ENCODE results near the gene DACT1.
"Not testable (repeated sequence)": the region's sequence is repeated elsewhere in the genome, so short reads cannot be mapped to it uniquely, and the experiment has no call there.

The DACT1 gene, protein sequence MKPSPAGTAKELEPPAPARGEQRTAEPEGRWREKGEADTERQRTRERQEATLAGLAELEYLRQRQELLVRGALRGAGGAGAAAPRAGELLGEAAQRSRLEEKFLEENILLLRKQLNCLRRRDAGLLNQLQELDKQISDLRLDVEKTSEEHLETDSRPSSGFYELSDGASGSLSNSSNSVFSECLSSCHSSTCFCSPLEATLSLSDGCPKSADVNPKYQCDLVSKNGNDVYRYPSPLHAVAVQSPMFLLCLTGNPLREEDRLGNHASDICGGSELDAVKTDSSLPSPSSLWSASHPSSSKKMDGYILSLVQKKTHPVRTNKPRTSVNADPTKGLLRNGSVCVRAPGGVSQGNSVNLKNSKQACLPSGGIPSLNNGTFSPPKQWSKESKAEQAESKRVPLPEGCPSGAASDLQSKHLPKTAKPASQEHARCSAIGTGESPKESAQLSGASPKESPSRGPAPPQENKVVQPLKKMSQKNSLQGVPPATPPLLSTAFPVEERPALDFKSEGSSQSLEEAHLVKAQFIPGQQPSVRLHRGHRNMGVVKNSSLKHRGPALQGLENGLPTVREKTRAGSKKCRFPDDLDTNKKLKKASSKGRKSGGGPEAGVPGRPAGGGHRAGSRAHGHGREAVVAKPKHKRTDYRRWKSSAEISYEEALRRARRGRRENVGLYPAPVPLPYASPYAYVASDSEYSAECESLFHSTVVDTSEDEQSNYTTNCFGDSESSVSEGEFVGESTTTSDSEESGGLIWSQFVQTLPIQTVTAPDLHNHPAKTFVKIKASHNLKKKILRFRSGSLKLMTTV

GRCh38 chr14:58637391-58638230 is at the start of gene DACT1:
Gene DACT1 (plus strand): TSS chr14:58637962. CDS start chr14:58638203, 241 bp downstream.
- peak; percentile 74 for DNase-seq

- DNase-seq: not testable (repeated sequence)
These were observed 49.4 kb upstream of the DACT1 start for GRCh38 chr14:58588321-58588720.

DNA sequence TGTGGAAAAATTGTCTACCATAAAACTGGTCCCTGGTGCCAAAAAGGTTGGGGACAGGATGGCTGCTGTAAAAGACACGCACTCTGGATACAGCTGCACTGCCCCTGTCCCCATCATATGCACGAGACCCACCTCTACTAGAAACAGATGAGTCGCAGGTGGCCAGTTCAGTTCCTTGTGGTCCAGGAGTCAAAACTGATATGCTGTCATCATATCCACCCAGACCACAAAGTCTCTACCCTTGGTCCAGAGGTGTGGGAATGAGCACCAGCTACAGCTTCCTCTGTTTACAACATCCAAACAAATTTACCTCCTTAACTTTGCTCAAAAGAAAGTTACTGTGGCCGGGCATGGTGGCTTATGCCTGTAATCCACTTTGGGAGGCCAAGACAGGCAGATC is 43.8 kb upstream of the DACT1 start:
- DNase-seq: no peak

- DNase-seq: no peak
These were observed 40.7 kb upstream of the DACT1 start for GRCh38 chr14:58597041-58597440.

- DNase-seq: no peak
These were observed 39.5 kb upstream of the DACT1 start for GRCh38 chr14:58598028-58598803.

GRCh38 chr14:58598804-58599525 is 38.8 kb upstream of the DACT1 start:
- DNase-seq: no peak

DNA sequence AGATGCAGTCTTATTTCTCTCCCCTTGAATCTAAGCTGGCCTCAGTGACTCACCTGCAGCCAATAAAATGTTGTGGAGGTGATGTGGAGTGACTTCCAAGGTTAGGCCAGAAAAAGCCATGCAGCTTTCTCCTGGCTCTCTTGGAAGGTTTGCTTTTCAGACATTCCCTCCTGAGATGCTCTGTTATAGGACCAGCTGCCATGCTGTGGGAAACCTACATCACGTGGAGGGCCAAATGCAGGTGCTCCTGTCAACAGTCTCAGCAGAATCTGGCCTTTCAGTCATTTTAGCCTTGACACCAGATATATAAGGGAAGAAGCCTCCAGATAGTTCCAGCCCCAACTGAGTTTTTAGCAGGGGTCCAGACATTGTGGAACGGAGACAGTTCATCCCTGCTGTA is 38.1 kb upstream of the DACT1 start:
- DNase-seq: no peak

DNA sequence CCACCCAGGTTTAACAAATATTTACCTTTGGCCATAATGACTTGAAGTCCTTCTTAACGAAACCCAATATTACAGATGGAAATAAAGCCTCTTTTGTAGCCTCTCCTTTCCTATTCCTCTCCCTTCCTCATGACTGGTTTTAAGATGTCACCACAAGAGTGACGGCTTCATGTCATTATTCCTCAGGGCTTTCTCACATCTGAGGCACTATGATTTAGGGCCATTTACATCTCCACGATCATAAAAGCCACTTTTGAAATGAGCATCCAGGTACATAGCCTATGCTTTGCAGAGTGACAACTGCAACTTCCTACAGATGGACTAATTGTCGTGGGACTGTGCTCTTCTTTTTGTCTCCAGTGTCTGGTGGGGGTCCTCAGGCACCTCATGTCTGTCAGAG is 32.3 kb upstream of the DACT1 start:
- DNase-seq: no peak

DNA sequence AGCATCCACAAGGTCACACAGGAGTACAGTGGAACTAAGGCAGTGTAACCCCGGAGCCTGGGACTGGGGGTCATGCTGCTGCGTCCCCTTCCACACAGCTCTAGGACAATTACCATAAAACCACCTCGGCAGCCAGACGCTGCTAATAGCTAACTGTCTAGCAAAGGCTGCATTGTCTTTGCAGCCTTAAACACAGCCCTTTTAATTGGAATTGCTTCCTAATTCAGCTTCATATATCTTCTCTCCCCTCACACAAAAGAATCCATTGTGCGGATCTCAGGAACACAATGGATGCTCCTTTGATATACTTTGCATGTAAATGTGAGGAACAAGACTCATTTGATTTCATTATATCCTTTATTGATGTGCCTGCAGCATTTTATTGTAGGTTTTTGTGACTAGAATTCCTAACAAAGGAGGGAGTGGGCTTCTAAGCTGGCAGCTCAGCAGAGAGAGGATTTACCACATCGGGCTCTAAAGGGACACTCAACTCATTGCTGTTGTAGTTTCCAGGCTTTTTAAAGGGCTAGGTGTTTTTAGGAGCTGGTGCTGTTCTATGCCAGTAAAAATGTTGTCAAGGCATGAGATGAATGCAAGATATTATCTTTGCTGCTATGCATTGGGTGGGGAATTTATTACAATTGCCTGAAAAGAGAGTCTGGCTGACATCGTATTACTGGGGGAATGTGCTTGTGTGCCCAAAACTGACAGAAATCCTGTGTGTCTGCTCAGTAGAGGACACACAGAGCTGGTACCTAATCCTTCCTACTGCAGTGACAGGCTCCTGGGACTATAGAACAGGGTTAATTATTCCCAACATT is 30.4 kb upstream of the DACT1 start:
- DNase-seq: no peak

DNA sequence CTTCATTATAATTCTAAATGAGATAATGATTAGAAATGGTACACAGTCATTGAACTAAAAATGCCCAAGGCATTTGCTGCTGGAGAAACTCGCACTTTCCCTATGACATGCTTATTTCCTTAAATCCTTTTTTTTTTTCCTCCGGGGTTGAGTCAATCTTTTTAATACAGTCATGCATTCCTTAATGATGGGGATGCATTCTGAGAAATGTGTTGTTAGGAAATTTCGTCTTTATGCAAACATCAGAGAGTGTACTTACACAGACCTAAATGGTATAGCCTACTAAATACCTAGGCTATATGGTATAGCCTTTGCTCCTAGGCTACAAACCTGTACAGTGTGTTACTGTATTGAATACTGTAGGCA is 29.8 kb upstream of the DACT1 start:
- no peak for DNase-seq

DNA sequence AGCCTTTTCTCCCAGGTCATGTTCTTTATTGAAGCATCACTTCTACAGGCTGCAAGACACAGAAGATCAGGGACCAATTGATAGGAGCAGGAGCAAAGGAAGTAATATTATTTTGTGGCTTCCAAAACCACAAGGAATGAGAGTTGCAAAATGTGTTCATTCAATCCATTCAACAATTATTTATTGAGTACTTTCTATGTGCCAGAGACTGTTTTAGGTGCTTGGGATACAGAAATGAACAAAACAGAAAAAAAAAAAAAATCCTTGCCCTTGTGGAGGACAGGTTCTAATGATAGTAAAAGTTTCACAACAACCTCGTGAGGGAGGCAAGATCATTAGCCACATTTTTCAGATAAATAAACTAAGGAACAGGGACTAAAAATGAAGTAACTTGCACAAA is 20.1 kb upstream of the DACT1 start:
- DNase-seq: no peak

DNA sequence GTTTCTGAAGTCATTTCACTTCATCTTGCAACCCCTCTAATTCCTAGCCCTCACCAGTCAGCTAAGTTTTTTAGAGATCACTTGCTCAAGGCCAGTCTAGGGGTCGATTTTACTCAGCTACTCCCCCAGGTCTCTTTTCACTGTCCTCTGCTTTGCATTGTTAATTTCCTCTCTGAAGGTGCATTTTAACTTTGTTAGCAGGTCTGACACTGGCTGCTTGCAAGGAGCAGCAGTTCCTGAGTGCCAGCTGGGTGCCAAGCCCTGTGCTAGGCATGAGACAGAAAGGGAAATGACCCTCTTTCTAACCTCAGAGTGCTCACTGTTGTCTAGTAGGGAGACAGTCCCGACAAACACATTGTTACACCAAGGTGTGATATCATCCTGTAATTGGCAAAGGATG is 17.8 kb upstream of the DACT1 start:
- no peak for DNase-seq

DNA sequence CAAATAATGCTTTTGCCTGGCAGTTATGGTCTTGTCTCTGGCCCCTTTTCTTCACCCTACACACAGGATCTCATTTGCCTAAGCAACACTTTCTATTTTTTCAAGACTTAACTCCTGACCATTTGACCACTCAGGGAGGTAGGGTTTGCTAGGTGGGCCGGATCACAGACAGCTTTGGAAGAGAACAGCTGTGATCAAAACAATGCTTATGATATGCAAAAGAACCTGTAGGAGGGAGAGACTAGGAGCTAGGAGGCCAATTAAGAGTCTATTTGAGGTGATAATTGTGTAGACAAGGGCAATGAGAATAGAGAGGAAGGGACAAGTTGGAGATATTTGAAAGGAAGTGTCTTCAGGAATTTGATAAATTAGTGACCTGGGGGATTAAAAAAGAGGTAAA is 12.3 kb upstream of the DACT1 start:
- no peak for DNase-seq

DNA sequence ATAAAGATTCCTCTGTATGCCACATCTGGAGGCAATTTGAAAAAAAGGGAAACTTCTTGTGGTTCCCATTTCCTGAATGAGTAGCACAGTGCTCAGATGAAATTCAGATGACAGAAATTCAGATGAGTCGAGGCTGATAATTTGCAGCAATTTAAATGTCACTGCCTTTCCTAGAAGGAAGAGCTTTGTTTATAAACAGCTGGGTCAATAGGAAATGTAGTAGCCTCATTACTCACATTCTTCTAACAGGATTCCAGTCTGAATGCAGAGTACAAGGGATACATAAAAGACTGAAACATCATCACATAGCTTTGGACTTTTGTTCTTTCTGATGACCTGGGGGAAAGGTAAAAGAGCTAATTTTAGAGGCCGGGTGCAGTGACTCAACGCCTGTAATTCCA is 11.3 kb upstream of the DACT1 start:
- no peak for DNase-seq

DNA sequence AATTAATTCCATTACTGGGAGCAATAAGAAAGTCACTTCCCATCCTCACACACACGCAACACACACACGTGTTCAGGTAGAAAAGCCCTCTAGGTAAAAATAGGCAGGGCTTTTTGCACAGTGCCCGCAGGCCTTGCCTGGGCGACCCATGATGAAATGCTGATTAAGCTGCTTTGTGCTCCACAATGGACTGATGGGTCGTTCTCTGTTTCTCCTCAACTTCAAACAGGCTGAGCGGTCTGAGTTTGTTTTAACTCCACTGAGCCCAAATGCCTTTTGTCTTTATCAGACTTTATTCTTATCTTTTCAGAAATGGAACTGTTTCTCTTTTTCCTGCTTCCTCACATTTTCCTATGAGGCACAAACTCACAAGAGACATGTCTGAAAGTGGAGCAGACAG is 9.4 kb upstream of the DACT1 start:
- no peak for DNase-seq

DNA sequence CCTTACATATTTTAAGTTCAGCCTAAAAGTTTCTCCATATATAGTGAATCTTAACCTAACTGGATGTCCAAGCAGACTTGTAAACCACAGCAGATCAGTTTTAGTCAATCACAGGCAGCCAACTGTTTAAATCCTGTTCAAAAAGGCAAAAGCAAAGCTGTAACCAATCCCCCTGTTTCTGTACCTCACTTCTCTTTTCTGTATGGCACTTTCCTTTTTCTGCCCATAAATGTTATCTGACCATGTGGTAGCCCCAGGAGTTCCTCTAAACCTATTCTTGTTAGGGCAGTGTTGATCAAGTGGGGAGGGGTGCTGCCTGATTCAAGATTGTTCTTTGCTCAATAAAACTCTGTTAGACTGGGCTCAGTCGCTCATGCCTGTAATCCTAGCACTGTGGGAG is 8.5 kb upstream of the DACT1 start:
- DNase-seq: no peak

- DNase-seq: no peak
These were observed 6.0 kb upstream of the DACT1 start for GRCh38 chr14:58631732-58632131.

DNA sequence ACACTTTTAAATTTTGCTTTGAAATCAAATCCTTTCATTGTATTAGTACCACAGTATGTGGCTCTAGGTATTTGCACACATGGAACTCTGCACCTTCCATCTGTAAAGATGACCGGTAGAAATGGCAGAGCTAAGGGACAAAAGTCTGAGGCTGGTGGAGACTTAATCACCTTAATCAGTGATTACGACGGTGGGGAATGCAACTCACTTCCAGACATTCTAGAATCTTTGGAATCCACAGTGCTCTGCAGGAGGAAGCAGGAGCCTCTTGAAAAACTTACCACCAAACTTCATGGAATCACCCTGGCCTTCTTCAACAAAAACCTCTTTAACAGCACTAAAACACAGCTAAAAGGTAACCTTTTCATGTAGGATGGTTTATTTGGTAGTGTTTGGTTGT is 3.9 kb upstream of the DACT1 start:
- DNase-seq: no peak

DNA sequence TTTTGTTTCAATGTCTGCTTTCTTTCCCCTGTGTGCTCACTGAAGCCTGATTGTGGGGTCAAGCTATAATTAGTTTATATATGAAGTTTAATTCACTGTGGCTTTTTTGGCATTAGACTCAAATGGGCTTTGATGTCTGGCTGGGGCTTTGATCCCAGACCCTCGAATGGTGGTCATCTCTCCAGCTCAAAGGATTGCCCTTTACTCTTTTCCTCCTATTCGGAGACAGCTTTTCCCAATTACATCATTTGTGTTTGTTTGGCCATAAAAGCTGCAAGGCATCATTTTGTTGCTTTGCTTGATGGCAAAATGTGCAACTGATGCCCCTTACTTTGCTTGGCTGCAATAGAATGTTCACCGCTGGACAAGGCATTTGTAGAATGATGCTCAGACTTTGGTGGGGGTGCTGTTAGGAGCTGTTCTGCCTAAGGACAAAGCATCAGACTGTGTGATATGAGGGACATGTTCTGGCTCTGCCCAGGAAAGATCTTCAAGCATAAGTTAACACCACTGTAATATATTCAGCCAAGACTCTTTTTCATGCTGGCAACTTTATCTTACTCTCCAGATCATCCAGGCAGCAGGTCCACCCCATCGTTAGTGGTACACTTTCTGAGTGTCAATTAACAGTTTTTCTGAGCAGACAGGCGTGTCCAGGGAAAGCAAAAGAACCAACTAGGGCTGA is 3.2 kb upstream of the DACT1 start:
- DNase-seq: no peak

GRCh38 chr14:58635091-58635830 is 2.5 kb upstream of the DACT1 start:
- DNase-seq: no peak

All from activated CD4-positive, alpha-beta T cell treated with anti-CD3 and anti-CD28 coated beads for 48 hours (primary cell).